CD14-positive monocyte (primary cell): ENCODE measurements around the gene SEL1L3. TPM values are rescaled to one million over a fixed set of nuclear protein-coding genes. Genes with fewer than 3 reads are reported as not detected.

ENCODE experiments used
- DNase-seq, 3 donors: peaks; one replicate each; pipeline ENCODE4 v3.0.0-alpha.2; 2011 to 2022
- H2AFZ ChIP-seq: 2 replicates; pipeline ENCODE4 v1.6.0; 2012; ENCODE audit warnings: mild to moderate bottlenecking, low read depth, low read length, inconsistent platforms; ENCODE audit not compliant: insufficient read depth, poor library complexity, severe bottlenecking
- H3K27ac ChIP-seq, 2 donors: 1 replicate in 1 of 2; 2 replicates in 1 of 2; pipeline ENCODE4 v1.5.1; 2012 to 2013; ENCODE audit warnings: low read length in 2 of 2, control low read depth in 1 of 2, inconsistent platforms in 1 of 2, low read depth in 1 of 2, mild to moderate bottlenecking in 1 of 2
- H3K27me3 ChIP-seq, 2 donors: one replicate each; pipeline versions ENCODE4 v1.6.0 to v1.6.1; 2011 to 2013; ENCODE audit warnings: low read length in 2 of 2; ENCODE audit not compliant: control insufficient read depth in 2 of 2, insufficient read depth in 2 of 2
- H3K36me3 ChIP-seq, 2 donors: replicated peaks in 1 of 2; 1 replicate in 1 of 2; 2 replicates in 1 of 2; pipeline versions ENCODE4 v1.5.1 to v1.6.1; 2012 to 2013; ENCODE audit warnings: low read length in 2 of 2, control low read depth in 1 of 2, inconsistent platforms in 1 of 2, mild to moderate bottlenecking in 1 of 2; ENCODE audit not compliant: insufficient read depth in 2 of 2, control insufficient read depth in 1 of 2
- H3K4me1 ChIP-seq, 2 donors: 1 replicate in 1 of 2; 2 replicates in 1 of 2; pipeline versions ENCODE4 v1.5.1 to v1.6.1; 2012 to 2013; ENCODE audit warnings: low read length in 2 of 2, control low read depth in 1 of 2, inconsistent platforms in 1 of 2, mild to moderate bottlenecking in 1 of 2, moderate library complexity in 1 of 2; ENCODE audit not compliant: insufficient read depth in 2 of 2, control insufficient read depth in 1 of 2
- H3K4me2 ChIP-seq: replicated peaks from 2 replicates; pipeline ENCODE3; 2012; ENCODE audit warnings: low read length, moderate library complexity, mild to moderate bottlenecking; ENCODE audit not compliant: poor library complexity, severe bottlenecking; ENCODE audit errors: extremely low read depth
- H3K4me3 ChIP-seq, 3 experiments: fragments of 200-600 bp in 1 of 3; sonication (generic) in 1 of 3; replicated peaks in 1 of 3; 1 replicate in 2 of 3; 2 replicates in 1 of 3; pipeline ENCODE4 v1.5.1; 2011 to 2013; ENCODE audit warnings: low read length in 3 of 3, mild to moderate bottlenecking in 3 of 3, control low read depth in 2 of 3, low read depth in 2 of 3, inconsistent platforms in 1 of 3, moderate library complexity in 1 of 3
- H3K79me2 ChIP-seq: 2 replicates; pipeline ENCODE4 v1.6.0; 2012; ENCODE audit warnings: mild to moderate bottlenecking, control low read depth, inconsistent platforms, low read length, moderate library complexity; ENCODE audit not compliant: insufficient read depth
- H3K9ac ChIP-seq: 2 replicates; pipeline ENCODE4 v1.6.0; 2017; ENCODE audit warnings: low read length, mild to moderate bottlenecking; ENCODE audit not compliant: insufficient read depth, poor library complexity, severe bottlenecking
- H3K9me3 ChIP-seq, 2 donors: replicated peaks in 1 of 2; 1 replicate in 1 of 2; 2 replicates in 1 of 2; pipeline versions ENCODE4 v1.5.1 to v1.6.1; 2012 to 2013; ENCODE audit warnings: low read length in 2 of 2, control low read depth in 1 of 2; ENCODE audit not compliant: control insufficient read depth in 1 of 2, insufficient read depth in 1 of 2
- H4K20me1 ChIP-seq: 2 replicates; pipeline ENCODE4 v1.6.0; 2012; ENCODE audit warnings: mild to moderate bottlenecking, low read length, control low read depth, moderate library complexity; ENCODE audit not compliant: insufficient read depth
- H3K27ac Mint-ChIP-seq, 7 donors: one replicate each; pipeline ENCODE4 v1.8.0; 2020; ENCODE audit warnings: mild to moderate bottlenecking in 7 of 7, mixed read lengths in 7 of 7, moderate library complexity in 6 of 7, inconsistent platforms in 2 of 7
- H3K27me3 Mint-ChIP-seq, 3 donors: one replicate each; pipeline ENCODE4 v1.8.0; 2021 to 2022; ENCODE audit warnings: low read depth in 3 of 3, mild to moderate bottlenecking in 3 of 3, mixed read lengths in 3 of 3, moderate library complexity in 3 of 3, inconsistent platforms in 1 of 3
- H3K36me3 Mint-ChIP-seq, 2 donors: one replicate each; pipeline ENCODE4 v1.8.0; 2020; ENCODE audit warnings: mixed read lengths in 2 of 2, inconsistent platforms in 1 of 2, mild to moderate bottlenecking in 1 of 2
- H3K4me1 Mint-ChIP-seq: one replicate; pipeline ENCODE4 v1.8.0; 2020; ENCODE audit warnings: mild to moderate bottlenecking, mixed read lengths
- H3K4me3 Mint-ChIP-seq, 2 donors: one replicate each; pipeline ENCODE4 v1.8.0; 2020; ENCODE audit warnings: mild to moderate bottlenecking in 2 of 2, mixed read lengths in 2 of 2, moderate library complexity in 1 of 2
- H3K9me3 Mint-ChIP-seq, 7 donors: one replicate each; pipeline ENCODE4 v1.8.0; 2020 to 2022; ENCODE audit warnings: mixed read lengths in 7 of 7, mild to moderate bottlenecking in 6 of 7, moderate library complexity in 6 of 7, inconsistent platforms in 2 of 7
- CTCF ChIP-seq: fragments of 200-600 bp; IDR thresholded peaks from one replicate; pipeline ENCODE4 v1.8.0; 2022; ENCODE audit warnings: antibody characterized with exemption, mild to moderate bottlenecking
- WGBS: methylation state at CpG from one replicate; pipeline ENCODE4 v1.1.5; 2013; ENCODE audit warnings: missing lambda C conversion rate; ENCODE audit not compliant: insufficient coverage; 5-methylcytosine and 5-hydroxymethylcytosine counted together
- intact Hi-C, 2 donors: fragments of 100-400 bp; cut with micrococcal nuclease; formaldehyde crosslinking; loops; one replicate each; pipeline versions ENCODE4 v1.15.0 to v1.15.1; 2023
- polyA plus RNA-seq, 3 donors: library from polyadenylated mRNA; depleted of rRNA in 1 of 3; unstranded in 2 of 3; stranded (reverse) in 1 of 3; fragments of 300-500 nt in 2 of 3; fragments of >200 nt in 1 of 3; fragmentation: Illumina TruSeq in 2 of 3; gene quantifications; 1 replicate in 2 of 3; 2 replicates in 1 of 3; pipeline ENCODE4 v1.2.3, GENCODE V29; 2012 to 2021

Gene SEL1L3
- polyA plus RNA-seq, 3 donors: 0.61 to 2.2 (median 1.7) TPM

DNA sequence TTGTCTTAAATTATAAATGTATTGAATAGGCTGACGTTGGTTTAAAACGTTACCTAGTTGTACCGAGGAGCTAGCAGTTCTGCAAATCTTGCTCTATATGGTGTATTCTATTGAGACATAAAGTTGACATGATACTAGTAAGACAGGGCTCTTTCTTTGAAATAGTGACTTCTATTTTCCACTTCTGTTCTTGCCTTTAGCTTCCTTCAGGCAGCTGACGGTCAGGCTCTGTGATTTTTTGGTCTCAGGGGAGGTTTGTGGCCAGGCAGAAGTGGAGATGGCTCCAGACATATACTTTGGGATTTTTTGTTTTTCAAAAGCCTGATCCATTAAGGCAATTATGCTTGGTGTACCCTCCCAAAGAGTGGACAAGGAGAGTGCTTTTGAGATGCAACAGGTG is 111.9 kb downstream of the SEL1L3 start:
- no peak overlapping the region for H3K4me2 ChIP-seq
- no peaks in the 10 kb centered on the region for H3K36me3 ChIP-seq
- H3K27ac Mint-ChIP-seq: peak overlapping the region in 1 of 7 donors; percentile 8

GRCh38 chr4:25749150-25749794 is 113.5 kb downstream of the SEL1L3 start:
- Histone ChIP-seq H3K27ac (no peak overlapping the region), H2AFZ (no peak overlapping the region), H3K9ac (no peak overlapping the region), H3K36me3 (no peaks in the 10 kb centered on the region), H3K9me3 (no peaks in the 10 kb centered on the region), H4K20me1 (no peaks in the 10 kb centered on the region), H3K4me2 (no peak overlapping the region), H3K79me2 (no peaks in the 10 kb centered on the region), H3K4me3 (no peak overlapping the region), H3K27me3 (no peaks in the 10 kb centered on the region), H3K4me1 (peaks cover 9 to 10% of the 10 kb centered on the region in 2 donors)
- WGBS: 100% methylated on average over 1 of the region's 5 CpGs
- H3K36me3 Mint-ChIP-seq: no peaks in the 10 kb centered on the region
- intact Hi-C loops: no loop called here
- DNase-seq: no peak
- no peak overlapping the region for H3K27ac Mint-ChIP-seq
- no peak for TF ChIP-seq CTCF
- H3K27me3 Mint-ChIP-seq: peaks cover 0 to 1% (median 0%) of the 10 kb centered on the region in 3 donors
- no peaks in the 10 kb centered on the region for H3K9me3 Mint-ChIP-seq
- peaks cover 10% of the 10 kb centered on the region for H3K4me1 Mint-ChIP-seq
- H3K4me3 Mint-ChIP-seq: no peak overlapping the region

More for the DNA sequence above, 111.9 kb downstream of the SEL1L3 start:
- Histone ChIP-seq H3K9me3 (no peaks in the 10 kb centered on the region), H3K9ac (no peak overlapping the region), H3K27ac (no peak overlapping the region), H3K79me2 (no peaks in the 10 kb centered on the region), H3K4me3 (no peak overlapping the region), H3K27me3 (no peaks in the 10 kb centered on the region), H2AFZ (no peak overlapping the region), H4K20me1 (no peaks in the 10 kb centered on the region), H3K4me1 (peaks cover 9 to 12% of the 10 kb centered on the region in 2 donors)
- peaks cover 12% of the 10 kb centered on the region for H3K4me1 Mint-ChIP-seq
- H3K4me3 Mint-ChIP-seq: no peak overlapping the region
- H3K36me3 Mint-ChIP-seq: no peaks in the 10 kb centered on the region
- WGBS: no CpG with 5 or more reads among the region's 4 CpGs
- TF ChIP-seq CTCF: no peak
- no peaks in the 10 kb centered on the region for H3K9me3 Mint-ChIP-seq
- intact Hi-C loops: no loop called here
- no peak for DNase-seq
- H3K27me3 Mint-ChIP-seq: no peaks in the 10 kb centered on the region
